Vagina (tissue), 2 donors: ENCODE results near the gene PHF21B. TPM values are rescaled to one million over a fixed set of nuclear protein-coding genes. Genes with fewer than 3 reads are reported as not detected.

Source experiments
- DNase-seq, 2 donors: peaks; one replicate each; pipeline ENCODE4 v3.0.0-alpha.2; 2017; ENCODE audit errors: extremely low spot score in 2 of 2
- H3K27ac ChIP-seq: fragments of 200-600 bp; sonication (generic); one replicate; pipeline ENCODE4 v1.5.1; 2019
- H3K27me3 ChIP-seq: fragments of 200-600 bp; sonication (generic); one replicate; pipeline ENCODE4 v1.5.1; 2019
- H3K36me3 ChIP-seq, 2 donors: fragments of 200-600 bp; sonication (generic); one replicate each; pipeline ENCODE4 v1.5.1; 2017 to 2019
- H3K4me1 ChIP-seq: fragments of 200-600 bp; sonication (generic); one replicate; pipeline ENCODE4 v1.5.1; 2019
- H3K4me3 ChIP-seq, 2 donors: fragments of 200-600 bp; sonication (generic); 1 replicate in 1 of 2; 2 replicates in 1 of 2; pipeline ENCODE4 v1.5.1; 2016 to 2019
- H3K9me3 ChIP-seq: fragments of 200-600 bp; sonication (generic); one replicate; pipeline ENCODE4 v1.5.1; 2019
- POLR2A ChIP-seq, 2 donors: fragments of 450-650 bp; IDR thresholded peaks; one replicate each; pipeline ENCODE4 v1.6.1; 2017; ENCODE audit warnings: antibody characterized with exemption in 2 of 2, mild to moderate bottlenecking in 2 of 2, moderate library complexity in 2 of 2
- POLR2AphosphoS5 ChIP-seq, 2 donors: sonication (generic); formaldehyde crosslinking; IDR thresholded peaks; one replicate each; pipeline ENCODE4 v1.9.0; 2017; ENCODE audit warnings: antibody characterized with exemption in 2 of 2, mild to moderate bottlenecking in 2 of 2, low read depth in 1 of 2; ENCODE audit not compliant: insufficient read depth in 1 of 2
- intact Hi-C: fragments of 100-400 bp; cut with DNase I; formaldehyde crosslinking; loops from one replicate; pipeline ENCODE4 v1.15.1; 2023
- total RNA-seq: library from RNA; depleted of rRNA; stranded (reverse); fragments of >200 nt; gene quantifications from one replicate; pipeline ENCODE4 v1.2.3, GENCODE V29; 2016
- TF ChIP-seq, protein P1 (sequence below), 3 experiments: fragments of 450-650 bp in 2 of 3; fragments of 200-600 bp in 1 of 3; sonication (generic) in 1 of 3; IDR thresholded peaks; one replicate each; pipeline ENCODE4 v1.5.1; 2017 to 2019; ENCODE audit warnings: antibody characterized with exemption in 3 of 3, mild to moderate bottlenecking in 2 of 3, moderate library complexity in 2 of 3

Gene PHF21B
- total RNA-seq, 1 donor from 2014 or later, result 2.2 TPM

DNA sequence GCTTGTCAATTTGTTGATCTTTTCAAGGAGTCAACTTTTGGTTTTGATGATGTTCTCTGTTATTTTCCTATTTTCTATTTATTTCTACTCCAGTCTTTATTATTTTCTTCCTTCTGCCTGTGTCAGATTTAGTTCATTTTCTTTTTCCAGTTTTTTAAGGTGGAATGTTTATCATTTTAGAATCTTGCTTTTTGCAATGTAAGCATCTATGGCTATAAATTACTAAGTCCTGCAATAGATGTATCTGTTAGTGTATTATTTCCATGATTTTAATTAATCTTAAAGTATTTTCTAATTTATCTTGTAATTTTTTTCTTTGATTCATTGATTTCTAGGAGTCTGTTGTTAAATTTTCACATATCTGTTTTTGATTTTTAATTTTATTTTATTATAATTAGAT lies 175.7 kb downstream of the PHF21B start:
- no peak overlapping the region for H3K4me3 ChIP-seq
- intact Hi-C loops, result no loop called here
- TF ChIP-seq, protein P1, sequence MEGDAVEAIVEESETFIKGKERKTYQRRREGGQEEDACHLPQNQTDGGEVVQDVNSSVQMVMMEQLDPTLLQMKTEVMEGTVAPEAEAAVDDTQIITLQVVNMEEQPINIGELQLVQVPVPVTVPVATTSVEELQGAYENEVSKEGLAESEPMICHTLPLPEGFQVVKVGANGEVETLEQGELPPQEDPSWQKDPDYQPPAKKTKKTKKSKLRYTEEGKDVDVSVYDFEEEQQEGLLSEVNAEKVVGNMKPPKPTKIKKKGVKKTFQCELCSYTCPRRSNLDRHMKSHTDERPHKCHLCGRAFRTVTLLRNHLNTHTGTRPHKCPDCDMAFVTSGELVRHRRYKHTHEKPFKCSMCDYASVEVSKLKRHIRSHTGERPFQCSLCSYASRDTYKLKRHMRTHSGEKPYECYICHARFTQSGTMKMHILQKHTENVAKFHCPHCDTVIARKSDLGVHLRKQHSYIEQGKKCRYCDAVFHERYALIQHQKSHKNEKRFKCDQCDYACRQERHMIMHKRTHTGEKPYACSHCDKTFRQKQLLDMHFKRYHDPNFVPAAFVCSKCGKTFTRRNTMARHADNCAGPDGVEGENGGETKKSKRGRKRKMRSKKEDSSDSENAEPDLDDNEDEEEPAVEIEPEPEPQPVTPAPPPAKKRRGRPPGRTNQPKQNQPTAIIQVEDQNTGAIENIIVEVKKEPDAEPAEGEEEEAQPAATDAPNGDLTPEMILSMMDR (IDR thresholded peaks at IDR 0.05), result no peak
- TF ChIP-seq POLR2AphosphoS5 (IDR thresholded peaks at IDR 0.05; ENCODE audit: insufficient read depth in 1 of 2, low read depth in 1 of 2) (no peak), POLR2A (IDR thresholded peaks at IDR 0.05) (no peak)
- H3K9me3 ChIP-seq, result no peaks in the 10 kb centered on the region
- H3K36me3 ChIP-seq, result no peaks in the 10 kb centered on the region
- no peak for DNase-seq
- H3K4me1 ChIP-seq, result no peaks in the 10 kb centered on the region
- no peaks in the 10 kb centered on the region for H3K27me3 ChIP-seq
- no peak overlapping the region for H3K27ac ChIP-seq

DNA sequence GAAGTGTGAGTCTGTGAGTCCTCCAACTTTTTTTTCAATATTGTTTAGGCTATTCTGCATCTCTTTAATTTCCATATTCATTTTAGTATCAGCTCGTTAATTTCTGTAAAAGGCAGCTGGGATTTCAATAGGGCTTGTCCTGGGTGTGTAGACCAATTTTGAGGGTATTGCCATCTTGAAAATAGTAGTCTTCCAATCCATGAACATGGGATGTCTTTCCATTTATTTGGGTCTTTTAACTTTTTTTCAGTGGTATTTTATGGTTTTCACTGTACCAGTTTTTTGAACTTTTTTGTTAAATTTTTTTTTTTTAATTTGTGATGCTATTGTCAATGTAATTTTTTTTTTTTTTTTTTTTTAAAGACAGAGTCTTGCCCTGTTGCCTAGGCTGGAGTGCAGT lies 177.9 kb downstream of the PHF21B start:
- H3K36me3 ChIP-seq, result no peaks in the 10 kb centered on the region
- intact Hi-C loops, result no loop called here
- no peaks in the 10 kb centered on the region for H3K27me3 ChIP-seq
- H3K9me3 ChIP-seq, result no peaks in the 10 kb centered on the region
- DNase-seq, result no peak
- H3K4me1 ChIP-seq, result no peaks in the 10 kb centered on the region
- H3K4me3 ChIP-seq, result no peak overlapping the region
- TF ChIP-seq, protein P1 (IDR thresholded peaks at IDR 0.05), result no peak
- TF ChIP-seq POLR2AphosphoS5 (IDR thresholded peaks at IDR 0.05; ENCODE audit: insufficient read depth in 1 of 2, low read depth in 1 of 2), result no peak
- H3K27ac ChIP-seq, result no peak overlapping the region

Other genes starting within 250 kb of the PHF21B start
- 76.9 TPM for gene NUP50, start 153.9 kb upstream of the PHF21B start, total RNA-seq
- 42.5 TPM for gene KIAA0930, start 230.9 kb upstream of the PHF21B start, total RNA-seq